ENCODE measurements around the gene CNPY1. TPM values are rescaled to one million over a fixed set of nuclear protein-coding genes. Genes with fewer than 3 reads are reported as not detected.

The CNPY1 gene
- total and polyA plus RNA-seq, 2 of the 8 experiments (the other 6 are each of a cell fraction or from before 2014, with no cell fraction given) = not detected

- CTCF ChIA-PET (ENCODE audit: partially characterized antibody) = interaction anchor here (0.7 to 8.1 kb wide), 16 partner anchors 8 to 323 kb away, joined by 3 to 52 read pairs (median 3); no protein-coding TSS in a partner anchor
Observed at GRCh38 chr7:155543011-155543876, 3.1 kb downstream of the CNPY1 start.

More at GRCh38 chr7:155543011-155543876, 3.1 kb downstream of the CNPY1 start:
- Histone ChIP-seq H3K18ac (ENCODE audit: extremely low read depth, low read length) (no peak overlapping the region), H3K4me2 (ENCODE audit: insufficient read depth in 1 of 2, low read depth in 2 of 2, low read length in 2 of 2) (no peak overlapping the region), H3K27me3 (replicated peaks in 1 of 4; ENCODE audit: control insufficient read depth in 3 of 4, extremely low read depth in 1 of 4, insufficient read depth in 3 of 4, low read length in 3 of 4) (peaks cover 0 to 9% (median under 1%) of the 10 kb centered on the region in 4 experiments; a peak in 2 of 7 replicates), H3K23me2 (ENCODE audit: low read depth, low read length) (no peaks in the 10 kb centered on the region), H3K4me3 (ENCODE audit: extremely low read depth in 1 of 4, insufficient read depth in 2 of 4, low read depth in 3 of 4, low read length in 4 of 4) (no peak overlapping the region), H3K14ac (ENCODE audit: insufficient read length) (no peak overlapping the region), H3K27ac (ENCODE audit: low read depth, low read length) (no peak overlapping the region), H4K20me1 (replicated peaks in 1 of 2; ENCODE audit: control insufficient read depth in 1 of 2, insufficient read depth in 2 of 2, low read length in 2 of 2) (no peaks in the 10 kb centered on the region), H3K79me1 (ENCODE audit: low read depth, low read length) (no peaks in the 10 kb centered on the region), H3K9ac (replicated peaks in 1 of 4; ENCODE audit: extremely low read depth in 1 of 4, low read depth in 3 of 4, low read length in 3 of 4) (no peak overlapping the region), H2AFZ (ENCODE audit: low read length) (no peak overlapping the region), H4K5ac (ENCODE audit: insufficient read length, low read depth, low read length) (no peak overlapping the region), H2AK5ac (ENCODE audit: low read depth, low read length) (no peak overlapping the region), H4K91ac (replicated peaks; ENCODE audit: insufficient read length, low read length) (no peak overlapping the region), H3K79me2 (ENCODE audit: control insufficient read depth in 1 of 2, insufficient read depth in 2 of 2, low read length in 2 of 2) (no peaks in the 10 kb centered on the region), H2BK120ac (replicated peaks; ENCODE audit: low read depth, low read length) (no peak overlapping the region), H3K56ac (replicated peaks; ENCODE audit: insufficient read length, low read depth, low read length) (no peak overlapping the region), H3K23ac (ENCODE audit: insufficient read length) (no peak overlapping the region), H3K9me3 (ENCODE audit: insufficient read depth in 2 of 2, low read depth in 1 of 2, low read length in 1 of 2) (no peaks in the 10 kb centered on the region), H3K4me1 (replicated peaks in 1 of 4; ENCODE audit: control insufficient read depth in 3 of 4, insufficient read depth in 4 of 4, low read length in 3 of 4) (0 out of 7 replicates have a peak, but pooled peaks cover 0 to 2% (median 0%) of the 10 kb centered on the region in 4 experiments), H3K36me3 (ENCODE audit: control insufficient read depth in 2 of 4, insufficient read depth in 4 of 4, low read length in 3 of 4) (no peaks in the 10 kb centered on the region), H2BK20ac (ENCODE audit: low read length) (no peak overlapping the region), H3K4ac (replicated peaks; ENCODE audit: insufficient read length, low read depth, low read length) (no peak overlapping the region), H2BK5ac (ENCODE audit: low read depth, low read length) (no peak overlapping the region), H2BK15ac (ENCODE audit: low read length) (no peak overlapping the region), H2BK12ac (ENCODE audit: low read depth, low read length) (no peak overlapping the region), H4K8ac (ENCODE audit: extremely low read depth, insufficient read depth, low read length) (peak overlapping the region; percentile 40)
- TF ChIP-seq RAD21 (IDR thresholded peaks at IDR 0.05 in 1 of 2, conservative IDR thresholded peaks at IDR 0.05 in 1 of 2; ENCODE audit: low read depth in 2 of 2, low read length in 2 of 2) (peak; percentile 48 to 56; a peak in 3 of 4 replicates), CTCF (IDR thresholded peaks at IDR 0.05; ENCODE audit: control extremely low read depth in 1 of 3, insufficient read depth in 1 of 3, low read depth in 1 of 3, low read length in 3 of 3) (peak in 2 of 3 experiments; percentile 36 to 40; a peak in 2 of 4 replicates), GABPA (IDR thresholded peaks at IDR 0.05; ENCODE audit: borderline replicate concordance, insufficient read depth, low read length) (no peak)
- DNase-seq (ENCODE audit: low read depth in 1 of 2, low spot score in 2 of 2) (no peak), FAIRE-seq (no peak)
- WGBS, 2 experiments (ENCODE audit: extremely low coverage in 1 of 2, insufficient coverage in 1 of 2, insufficient read length in 1 of 2, insufficient replicate concordance in 2 of 2, low coverage in 1 of 2, low lambda C conversion rate in 2 of 2, missing lambda C conversion rate in 1 of 2) = 79% methylated on average over 18 of the region's 21 CpGs; no CpG with 5 or more reads in 1 of the 2 experiments
- POLR2A ChIA-PET (ENCODE audit: partially characterized antibody) = no interaction called here

Data from H1 (cell line).